ENCODE data around the gene COBL. TPM values are rescaled to one million over a fixed set of nuclear protein-coding genes. Genes with fewer than 3 reads are reported as not detected.

The COBL gene
- total and polyA plus RNA-seq, 2 of the 4 experiments (the other 2 are of a cell fraction): under 0.01 TPM; not detected in 1

GRCh38 chr7:50988465-50988864, 328.1 kb downstream of the COBL start:
- Histone ChIP-seq H3K9me1 (ENCODE audit: insufficient read depth, low read length) (no peaks in the 10 kb centered on the region), H4K20me1 (ENCODE audit: insufficient read depth, low read length) (no peaks in the 10 kb centered on the region), H3K27ac (ENCODE audit: insufficient read depth, low read length) (no peak overlapping the region), H3K4me2 (ENCODE audit: low read depth, low read length) (no peak overlapping the region), H2AFZ (replicated peaks; ENCODE audit: low read length, poor library complexity) (no peak overlapping the region), H4K5ac (ENCODE audit: low read depth, low read length) (no peak overlapping the region), H3K4me3 (ENCODE audit: insufficient read depth, low read depth, low read length) (no peak overlapping the region), H3K23ac (ENCODE audit: low read depth, low read length) (no peak overlapping the region), H2BK5ac (ENCODE audit: low read depth, low read length, poor library complexity, severe bottlenecking) (no peak overlapping the region), H3K4ac (ENCODE audit: low read depth, low read length) (no peak overlapping the region), H3K56ac (ENCODE audit: extremely low read depth, insufficient read depth, low read length) (no peak overlapping the region), H2BK20ac (ENCODE audit: low read depth, low read length) (no peak overlapping the region), H3K14ac (replicated peaks; ENCODE audit: low read depth, low read length) (no peak overlapping the region), H3K36me3 (ENCODE audit: control insufficient read depth, insufficient read depth, low read length) (no peaks in the 10 kb centered on the region), H2BK15ac (ENCODE audit: low read depth, low read length) (no peak overlapping the region), H3K18ac (ENCODE audit: low read depth, low read length) (no peak overlapping the region), H3K79me1 (ENCODE audit: low read depth in 1 of 2, low read length in 2 of 2) (no peaks in the 10 kb centered on the region), H4K8ac (ENCODE audit: low read depth in 2 of 2, low read length in 2 of 2) (no peak overlapping the region), H2BK120ac (ENCODE audit: low read depth, low read length) (no peak overlapping the region), H2AK5ac (ENCODE audit: low read depth, low read length) (no peak overlapping the region), H2AK9ac (replicated peaks; ENCODE audit: low read depth, low read length, poor library complexity) (no peak overlapping the region), H3K27me3 (ENCODE audit: control insufficient read depth, insufficient read depth, low read length) (peaks cover 7% of the 10 kb centered on the region), H3K9ac (ENCODE audit: low read depth, low read length) (no peak overlapping the region), H3K9me3 (ENCODE audit: control insufficient read depth, insufficient read depth, low read length) (no peaks in the 10 kb centered on the region), H3K4me1 (ENCODE audit: control insufficient read depth, insufficient read depth, low read length) (no peaks in the 10 kb centered on the region), H4K91ac (ENCODE audit: insufficient read depth, low read depth, low read length) (no peak overlapping the region)
- no CpG with 5 or more reads among the region's 6 CpGs for WGBS, 2 experiments (ENCODE audit: extremely low coverage in 2 of 2, insufficient read length in 1 of 2)
- no peak for DNase-seq
- BruUV-seq (replicated peaks): no TSS peak
- intact Hi-C loops (cut with micrococcal nuclease): loop anchor here (10.0 kb wide), 1 partner anchor 504 kb away; no protein-coding TSS in a partner anchor
- TF ChIP-seq CEBPB (IDR thresholded peaks at IDR 0.05; ENCODE audit: low read depth, low read length): no peak
- no peak for TF ChIP-seq RFX5 (IDR thresholded peaks at IDR 0.05; ENCODE audit: low read depth, low read length)
- TF ChIP-seq NFE2L2 (IDR thresholded peaks at IDR 0.05; ENCODE audit: low read depth, low read length): no peak
- in situ Hi-C loops (cut with MboI; ENCODE audit: low sequenced_read_pairs): no loop called here
- ATAC-seq (ENCODE audit: low read depth): no peak
- POLR2A ChIA-PET (ENCODE audit: unreplicated experiment): no interaction called here
- CTCF ChIA-PET: no interaction called here
- dilution Hi-C loops (cut with HindIII; ENCODE audit: low sequenced_read_pairs, unreplicated experiment): no loop called here

Data from IMR-90 (cell line).